Immature natural killer cell (primary cell): ENCODE data around the gene ZBP1. TPM values are rescaled to one million over a fixed set of nuclear protein-coding genes. Genes with fewer than 3 reads are reported as not detected.
A peak's percentile ranks its signal among the peaks of the same experiment; 100 is the strongest.
"Not testable (repeated sequence)": the region's sequence is repeated elsewhere in the genome, so short reads cannot be mapped to it uniquely, and the experiment has no call there.

Experiments used
- DNase-seq, 3 donors: peaks; one replicate each; pipeline ENCODE4 v3.0.0; 2022; ENCODE audit warnings: mixed read lengths in 1 of 3
- H3K27ac Mint-ChIP-seq, 6 donors: one replicate each; pipeline ENCODE4 v1.8.0; 2020; ENCODE audit warnings: mixed read lengths in 6 of 6, mild to moderate bottlenecking in 5 of 6, inconsistent platforms in 4 of 6, moderate library complexity in 3 of 6
- H3K27me3 Mint-ChIP-seq, 3 donors: one replicate each; pipeline ENCODE4 v1.8.0; 2020 to 2021; ENCODE audit warnings: low read depth in 3 of 3, mild to moderate bottlenecking in 3 of 3, mixed read lengths in 3 of 3, moderate library complexity in 3 of 3, inconsistent platforms in 1 of 3
- H3K36me3 Mint-ChIP-seq, 3 donors: one replicate each; pipeline ENCODE4 v1.8.0; 2020; ENCODE audit warnings: mixed read lengths in 3 of 3, inconsistent platforms in 2 of 3, mild to moderate bottlenecking in 2 of 3
- H3K4me1 Mint-ChIP-seq, 2 donors: one replicate each; pipeline ENCODE4 v1.8.0; 2020; ENCODE audit warnings: inconsistent platforms in 2 of 2, mild to moderate bottlenecking in 2 of 2, mixed read lengths in 2 of 2, moderate library complexity in 1 of 2
- H3K4me3 Mint-ChIP-seq, 5 donors: one replicate each; pipeline ENCODE4 v1.8.0; 2020; ENCODE audit warnings: mild to moderate bottlenecking in 5 of 5, mixed read lengths in 5 of 5, inconsistent platforms in 3 of 5, moderate library complexity in 3 of 5
- H3K9me3 Mint-ChIP-seq, 6 donors: one replicate each; pipeline ENCODE4 v1.8.0; 2020; ENCODE audit warnings: mild to moderate bottlenecking in 6 of 6, mixed read lengths in 6 of 6, inconsistent platforms in 4 of 6, moderate library complexity in 3 of 6
- polyA plus RNA-seq, 3 donors: library from polyadenylated mRNA; unstranded; fragments of 300-500 nt; fragmentation: Illumina TruSeq; gene quantifications; one replicate each; pipeline ENCODE4 v1.2.3, GENCODE V29; 2021

The ZBP1 gene
- polyA plus RNA-seq, 3 donors from 2014 or later = 29.0 to 43.5 (median 32.2) TPM

GRCh38 chr20:57638895-57639236 is 18.6 kb upstream of the ZBP1 start:
- peaks cover 3 to 31% (median 21%) of the 10 kb centered on the region in 6 donors for H3K9me3 Mint-ChIP-seq
- peaks cover 5 to 13% (median 8%) of the 10 kb centered on the region in 3 donors for H3K27me3 Mint-ChIP-seq
- no peak overlapping the region for H3K27ac Mint-ChIP-seq
- peaks cover 4 to 6% of the 10 kb centered on the region in 2 donors for H3K4me1 Mint-ChIP-seq
- no peak overlapping the region for H3K4me3 Mint-ChIP-seq
- DNase-seq = no peak
- H3K36me3 Mint-ChIP-seq = peaks cover 21 to 30% (median 25%) of the 10 kb centered on the region in 3 donors

GRCh38 chr20:57638173-57638894 is 18.1 kb upstream of the ZBP1 start:
- Mint-ChIP-seq H3K27ac (no peak overlapping the region), H3K27me3 (peaks cover 5 to 13% (median 8%) of the 10 kb centered on the region in 3 donors), H3K4me3 (no peak overlapping the region), H3K4me1 (peaks cover 6 to 10% of the 10 kb centered on the region in 2 donors), H3K36me3 (peaks cover 21 to 30% (median 25%) of the 10 kb centered on the region in 3 donors), H3K9me3 (peaks cover 3 to 31% (median 21%) of the 10 kb centered on the region in 6 donors)
- DNase-seq = no peak

- peaks cover 2 to 31% (median 21%) of the 10 kb centered on the region in 6 donors for H3K9me3 Mint-ChIP-seq
- no peak overlapping the region for H3K4me3 Mint-ChIP-seq
- H3K27me3 Mint-ChIP-seq = peaks cover 7 to 24% (median 8%) of the 10 kb centered on the region in 3 donors
- H3K36me3 Mint-ChIP-seq = peaks cover 21 to 30% (median 25%) of the 10 kb centered on the region in 3 donors
- no peak overlapping the region for H3K27ac Mint-ChIP-seq
- peak; percentile 22 to 42 (median 26) for DNase-seq
- H3K4me1 Mint-ChIP-seq = peaks cover 24 to 34% of the 10 kb centered on the region in 2 donors
Measured at GRCh38 chr20:57633945-57634491, 13.8 kb upstream of the ZBP1 start.

- DNase-seq = no peak
- Mint-ChIP-seq H3K4me3 (no peak overlapping the region), H3K27me3 (peaks cover 7 to 28% (median 16%) of the 10 kb centered on the region in 3 donors), H3K4me1 (peaks cover 37 to 49% of the 10 kb centered on the region in 2 donors), H3K9me3 (peaks cover 2 to 26% (median 20%) of the 10 kb centered on the region in 6 donors), H3K36me3 (peaks cover 21 to 26% (median 24%) of the 10 kb centered on the region in 3 donors), H3K27ac (peak overlapping the region in 1 of 6 donors; percentile 10)
Measured at GRCh38 chr20:57632286-57632685, 12.1 kb upstream of the ZBP1 start.

- H3K9me3 Mint-ChIP-seq = peaks cover 0 to 8% (median 3%) of the 10 kb centered on the region in 6 donors
Measured at GRCh38 chr20:57630061-57630460, 9.8 kb upstream of the ZBP1 start.

GRCh38 chr20:57629491-57629901 is 9.3 kb upstream of the ZBP1 start:
- peak; percentile 46 to 56 (median 48) for DNase-seq
- H3K36me3 Mint-ChIP-seq = peaks cover 4 to 12% (median 6%) of the 10 kb centered on the region in 3 donors
- H3K4me1 Mint-ChIP-seq = peaks cover 62 to 76% of the 10 kb centered on the region in 2 donors
- H3K4me3 Mint-ChIP-seq = peak overlapping the region; percentile 86 to 95 (median 89)
- peaks cover 4 to 19% (median 16%) of the 10 kb centered on the region in 3 donors for H3K27me3 Mint-ChIP-seq
- H3K9me3 Mint-ChIP-seq = not testable (repeated sequence)
- peak overlapping the region; percentile 94 to 99 (median 96) for H3K27ac Mint-ChIP-seq

More at GRCh38 chr20:57630061-57630460, 9.8 kb upstream of the ZBP1 start:
- DNase-seq = peak; percentile 35 to 44 (median 41)
- Mint-ChIP-seq H3K4me3 (peak overlapping the region; percentile 86 to 95 (median 89)), H3K27ac (peak overlapping the region; percentile 94 to 99 (median 96)), H3K36me3 (peaks cover 6 to 11% (median 7%) of the 10 kb centered on the region in 3 donors), H3K4me1 (peaks cover 57 to 71% of the 10 kb centered on the region in 2 donors), H3K27me3 (peaks cover 5 to 22% (median 16%) of the 10 kb centered on the region in 3 donors)

- peaks cover 6 to 12% (median 7%) of the 10 kb centered on the region in 3 donors for H3K36me3 Mint-ChIP-seq
- peak in 1 of 3 donors; percentile 16 for DNase-seq
- H3K4me1 Mint-ChIP-seq = peaks cover 59 to 71% of the 10 kb centered on the region in 2 donors
- peaks cover 3 to 19% (median 15%) of the 10 kb centered on the region in 3 donors for H3K27me3 Mint-ChIP-seq
- peak overlapping the region; percentile 94 to 99 (median 96) for H3K27ac Mint-ChIP-seq
- H3K4me3 Mint-ChIP-seq = peak overlapping the region; percentile 86 to 95 (median 89)
- not testable (repeated sequence) for H3K9me3 Mint-ChIP-seq
Measured at GRCh38 chr20:57628962-57629308, 8.7 kb upstream of the ZBP1 start.

GRCh38 chr20:57628047-57628961 is 8.1 kb upstream of the ZBP1 start:
- H3K27ac Mint-ChIP-seq = peak overlapping the region; percentile 96 to 100 (median 99)
- peak overlapping the region; percentile 80 to 91 (median 83) for H3K4me3 Mint-ChIP-seq
- peaks cover 0 to 5% (median 0%) of the 10 kb centered on the region in 6 donors for H3K9me3 Mint-ChIP-seq
- H3K36me3 Mint-ChIP-seq = peaks cover 6 to 12% (median 7%) of the 10 kb centered on the region in 3 donors
- H3K4me1 Mint-ChIP-seq = peaks cover 56 to 66% of the 10 kb centered on the region in 2 donors
- H3K27me3 Mint-ChIP-seq = peaks cover 3 to 19% (median 15%) of the 10 kb centered on the region in 3 donors
- DNase-seq = peak; percentile 72 to 76 (median 75)

DNA sequence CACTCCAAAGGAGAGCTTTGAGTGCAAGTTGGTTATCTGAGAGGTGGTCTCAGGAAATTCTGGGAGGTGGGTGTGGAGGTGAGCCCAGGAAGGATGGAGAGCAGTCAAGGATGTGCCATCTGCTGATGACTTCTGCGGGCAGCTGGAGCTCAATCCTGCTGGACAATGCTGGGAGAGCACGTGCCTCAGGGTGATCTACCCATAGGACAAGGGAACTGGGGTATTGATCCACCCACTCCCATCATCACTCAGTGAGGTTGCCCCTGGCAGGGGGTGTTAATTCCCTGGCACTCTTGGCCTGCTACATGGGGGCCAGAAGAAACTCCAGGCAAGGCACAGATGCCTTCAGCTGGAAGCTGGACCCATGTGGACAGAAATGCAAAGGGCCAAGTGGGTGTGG is 7.1 kb upstream of the ZBP1 start:
- peaks cover 61 to 67% of the 10 kb centered on the region in 2 donors for H3K4me1 Mint-ChIP-seq
- peaks cover 6 to 12% (median 7%) of the 10 kb centered on the region in 3 donors for H3K36me3 Mint-ChIP-seq
- DNase-seq = no peak
- H3K27ac Mint-ChIP-seq = peak overlapping the region; percentile 96 to 100 (median 99)
- peaks cover 6 to 19% (median 15%) of the 10 kb centered on the region in 3 donors for H3K27me3 Mint-ChIP-seq
- H3K9me3 Mint-ChIP-seq = peaks cover 0 to 5% (median 0%) of the 10 kb centered on the region in 6 donors
- peak overlapping the region; percentile 80 to 91 (median 83) for H3K4me3 Mint-ChIP-seq

DNA sequence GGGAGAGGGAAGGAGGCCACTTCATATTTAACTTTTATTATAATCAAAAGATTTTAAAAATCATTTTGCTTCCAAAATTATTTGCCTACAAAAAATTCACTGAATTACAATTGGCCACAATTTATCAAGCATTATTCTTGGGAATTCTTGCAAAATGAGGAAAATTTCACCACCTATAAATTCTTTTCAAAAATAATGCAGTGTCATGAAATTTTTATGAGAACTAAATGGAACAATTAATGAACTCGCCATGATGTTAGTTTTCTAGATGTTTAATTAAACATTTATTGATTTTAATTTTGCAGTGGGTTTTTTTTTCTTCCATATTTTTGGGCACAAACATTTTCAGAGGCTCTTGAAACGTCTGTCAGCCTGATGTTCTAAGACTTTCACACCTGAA is 5.8 kb upstream of the ZBP1 start:
- H3K4me1 Mint-ChIP-seq = peaks cover 70 to 76% of the 10 kb centered on the region in 2 donors
- H3K27ac Mint-ChIP-seq = peak overlapping the region; percentile 88 to 100 (median 99)
- H3K36me3 Mint-ChIP-seq = peaks cover 6 to 12% (median 7%) of the 10 kb centered on the region in 3 donors
- peak overlapping the region in 1 of 5 donors; percentile 68 for H3K4me3 Mint-ChIP-seq
- peaks cover 0 to 5% (median 0%) of the 10 kb centered on the region in 6 donors for H3K9me3 Mint-ChIP-seq
- DNase-seq = no peak
- H3K27me3 Mint-ChIP-seq = peaks cover 6 to 18% (median 16%) of the 10 kb centered on the region in 3 donors

- Mint-ChIP-seq H3K27ac (peak overlapping the region; percentile 13 to 96 (median 80)), H3K36me3 (peaks cover 6 to 12% (median 7%) of the 10 kb centered on the region in 3 donors), H3K4me3 (peak overlapping the region in 3 of 5 donors; percentile 18 to 68 (median 62)), H3K4me1 (peaks cover 71 to 77% of the 10 kb centered on the region in 2 donors), H3K9me3 (peaks cover 0 to 5% (median 0%) of the 10 kb centered on the region in 6 donors), H3K27me3 (peaks cover 8 to 24% (median 20%) of the 10 kb centered on the region in 3 donors)
- DNase-seq = no peak
Measured at GRCh38 chr20:57625181-57625958, 5.1 kb upstream of the ZBP1 start.

DNA sequence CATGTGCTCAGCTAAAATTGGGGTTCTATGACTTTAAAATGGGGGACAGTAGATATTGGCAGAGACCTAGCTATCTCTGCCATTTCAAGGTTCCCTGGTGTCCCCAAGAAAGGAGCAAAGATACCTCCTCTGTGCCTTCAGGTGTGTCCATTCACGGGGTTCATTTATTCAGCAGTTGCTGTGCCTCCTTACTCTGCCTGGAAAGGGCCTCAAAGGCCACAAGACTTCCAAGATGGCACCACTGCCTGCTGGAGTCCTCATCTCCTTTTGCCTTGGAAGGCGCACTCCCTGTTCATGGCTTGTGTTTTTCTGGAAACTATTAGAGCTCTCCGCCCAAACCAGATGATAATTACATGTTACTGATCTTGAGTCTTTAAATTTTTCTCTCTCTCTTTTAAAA is 3.9 kb upstream of the ZBP1 start:
- peaks cover 71 to 76% of the 10 kb centered on the region in 2 donors for H3K4me1 Mint-ChIP-seq
- H3K27me3 Mint-ChIP-seq = peaks cover 13 to 30% (median 23%) of the 10 kb centered on the region in 3 donors
- H3K9me3 Mint-ChIP-seq = peaks cover 0 to 5% (median under 1%) of the 10 kb centered on the region in 6 donors
- H3K36me3 Mint-ChIP-seq = peaks cover 7 to 12% (median 8%) of the 10 kb centered on the region in 3 donors
- no peak overlapping the region for H3K4me3 Mint-ChIP-seq
- peak overlapping the region in 3 of 6 donors; percentile 36 to 69 (median 39) for H3K27ac Mint-ChIP-seq
- no peak for DNase-seq
